NCI-H1105 treated with DMSO at 0.1 percent for 48 hours (cell line): ENCODE data around the gene CA7.

ENCODE experiments used
- DNase-seq: peaks from one replicate; lab custom pipeline; 2025; lab: John Stamatoyannopoulos, UW

Gene CA7

GRCh38 chr16:66844342-66845079 is at the start of gene CA7:
CA7 (plus strand) TSS chr16:66844414; CDS start chr16:66844488, 74 bp downstream.
- no peak for DNase-seq

- DNase-seq, result no peak
Observed at GRCh38 chr16:66798161-66798560, 46.1 kb upstream of the CA7 start.

DNA sequence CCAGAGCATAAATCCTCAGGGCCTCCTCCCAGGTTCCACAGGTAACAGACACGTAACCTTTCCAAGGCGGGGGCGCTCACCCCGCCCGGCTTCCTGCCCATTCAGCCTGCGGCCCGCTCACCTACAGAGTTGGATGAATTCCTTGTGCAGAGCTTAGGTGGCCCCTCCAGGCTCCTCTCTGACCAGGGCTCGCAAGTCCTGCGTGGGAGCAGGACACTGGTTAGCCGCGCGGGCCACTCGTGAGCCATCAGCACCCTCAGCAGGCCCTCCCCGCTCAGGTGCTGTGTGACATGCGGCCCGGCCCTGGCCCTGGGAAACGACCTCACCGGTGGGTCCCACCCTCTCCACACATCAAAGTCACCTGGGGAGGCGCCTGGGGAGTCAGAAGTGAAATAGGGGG is 43.4 kb upstream of the CA7 start:
- no peak for DNase-seq

- no peak for DNase-seq
Observed at GRCh38 chr16:66801320-66802105, 42.7 kb upstream of the CA7 start, which contains the start of gene TERB1. TERB1 (minus strand) TSS chr16:66801584; CDS start chr16:66796798, 4,786 bp downstream.

DNA sequence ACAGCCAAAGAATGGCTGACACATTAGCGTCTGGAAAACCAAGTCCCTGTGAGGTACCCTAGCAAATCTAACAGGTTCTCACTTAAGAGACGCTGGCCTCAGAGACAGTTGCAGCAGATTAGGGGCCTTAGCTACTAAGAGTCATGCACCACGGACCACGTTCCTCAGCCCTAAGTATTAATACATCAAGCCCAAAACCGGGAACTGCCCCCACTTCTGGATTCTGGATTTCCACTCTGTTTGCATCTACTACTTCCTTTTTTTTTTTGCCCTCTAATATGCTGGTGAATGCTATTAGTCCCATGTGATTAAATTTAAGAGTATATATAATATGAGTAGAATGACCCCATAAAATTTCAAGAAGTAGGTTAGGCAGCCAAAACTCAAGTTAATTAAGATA is 42.1 kb upstream of the CA7 start:
- DNase-seq, result no peak

- no peak for DNase-seq
Observed at GRCh38 chr16:66809765-66810164, 34.4 kb upstream of the CA7 start.

DNA sequence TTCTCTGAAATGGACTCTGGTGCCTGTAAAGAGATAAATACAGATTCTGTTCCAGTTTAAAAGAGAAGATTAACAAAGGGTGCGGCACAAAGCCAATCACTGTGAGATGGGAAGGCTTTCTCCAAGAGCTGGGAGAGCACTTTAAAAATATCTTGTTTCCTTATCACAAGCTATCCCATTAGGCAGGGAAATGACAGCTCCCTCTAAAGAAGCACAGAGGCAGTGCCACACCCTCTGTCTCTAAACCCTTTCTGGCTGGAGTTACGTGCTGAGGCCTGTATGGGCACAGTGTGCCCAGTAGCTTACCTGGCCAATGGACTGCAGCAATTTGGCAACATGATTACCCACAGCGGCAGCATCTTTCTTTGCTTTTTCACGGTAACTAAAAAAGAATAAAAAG is 33.8 kb upstream of the CA7 start:
- DNase-seq, result no peak

DNA sequence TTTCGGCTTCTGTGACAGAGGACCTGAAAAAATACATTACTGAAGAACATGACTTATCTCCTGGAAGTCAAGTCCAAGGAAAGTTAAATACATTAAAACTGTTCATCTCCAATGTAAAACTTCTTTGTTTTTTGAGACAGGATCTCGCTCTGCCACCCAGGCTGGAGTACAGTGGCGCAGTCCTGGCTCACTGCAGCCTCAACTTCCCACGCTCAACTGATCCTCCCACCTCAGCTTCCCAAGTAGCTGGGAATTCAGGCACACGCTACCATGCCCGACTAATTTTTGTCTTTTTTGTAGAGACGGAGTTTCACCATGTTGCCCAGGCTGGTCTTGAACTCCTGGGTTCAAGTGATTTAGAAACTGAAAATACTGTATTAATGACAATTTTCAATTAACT is 33.2 kb upstream of the CA7 start:
- DNase-seq, result no peak

GRCh38 chr16:66814734-66815133 is 29.5 kb upstream of the CA7 start:
- no peak for DNase-seq

DNA sequence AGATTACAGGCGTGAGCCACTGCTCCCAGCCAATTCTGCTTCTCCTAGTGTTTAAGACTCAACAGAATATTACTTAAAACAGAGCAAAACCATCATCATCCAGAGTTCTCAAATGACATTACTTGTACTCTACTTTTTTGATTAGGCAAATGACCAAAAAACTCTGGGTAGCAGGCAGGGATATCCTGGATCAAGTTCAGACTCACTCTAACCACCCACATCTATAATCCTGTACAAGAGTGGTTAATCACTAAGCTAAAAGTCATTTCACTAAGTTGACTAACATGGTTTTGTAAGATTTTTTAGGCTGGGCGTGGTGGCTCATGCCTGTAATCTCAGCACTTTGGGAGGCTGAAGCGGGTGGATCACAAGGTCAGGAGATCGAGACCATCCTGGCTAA is 20.2 kb upstream of the CA7 start:
- DNase-seq, result no peak

DNA sequence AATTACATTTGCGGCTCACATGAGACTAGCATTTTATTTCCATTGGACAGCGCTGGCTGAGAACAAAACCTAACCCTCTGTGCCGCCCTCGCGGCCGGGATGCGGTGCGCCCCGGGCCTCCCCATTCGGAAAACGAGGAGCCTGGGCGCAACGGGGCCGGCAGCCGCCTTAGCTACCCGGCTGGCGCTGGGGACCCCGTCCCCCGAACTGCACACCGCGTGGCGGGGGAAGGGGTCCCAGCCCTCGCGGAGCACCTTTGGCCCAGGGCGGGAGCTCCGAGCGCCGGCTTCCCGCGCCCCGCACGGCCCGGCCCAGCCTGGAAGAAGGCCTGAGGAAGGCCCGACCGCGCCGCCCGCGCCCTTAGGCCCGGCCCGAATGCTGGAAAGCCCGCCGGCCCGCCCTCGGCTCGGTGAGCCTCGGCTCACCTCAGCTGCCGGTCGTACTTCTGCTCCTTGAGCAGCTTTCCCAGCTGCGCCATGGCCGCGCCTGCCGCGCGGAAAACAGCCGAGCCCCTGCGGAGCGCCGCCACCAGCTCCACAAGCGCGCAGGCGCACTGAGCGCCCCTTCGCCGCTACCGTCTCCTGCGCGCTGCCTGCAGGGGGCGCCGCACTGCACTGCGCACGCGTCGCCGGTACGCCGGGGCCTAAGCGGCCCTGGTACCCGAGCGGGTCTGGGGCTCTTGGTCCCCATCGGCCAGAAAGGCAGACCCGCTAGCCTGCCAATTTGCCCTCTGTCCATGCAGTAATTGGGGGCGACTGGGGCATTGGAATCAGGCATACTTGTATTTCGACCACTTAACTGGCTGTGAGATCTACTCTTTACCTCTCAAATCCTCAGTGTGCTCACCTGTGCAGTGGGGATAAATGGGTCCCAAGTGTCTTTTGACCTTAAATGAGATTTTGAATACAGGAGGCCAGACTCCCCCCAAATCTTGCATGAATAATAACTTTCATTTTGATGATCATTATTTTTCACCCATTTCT is 13.5 kb upstream of the CA7 start, which contains the start of gene NAE1:
Gene NAE1, minus strand, starts transcription at position 555 of the 983 bp plus-strand sequence. Its CDS starts 77 bp downstream, at position 478.
- DNase-seq, result peak; percentile 73

DNA sequence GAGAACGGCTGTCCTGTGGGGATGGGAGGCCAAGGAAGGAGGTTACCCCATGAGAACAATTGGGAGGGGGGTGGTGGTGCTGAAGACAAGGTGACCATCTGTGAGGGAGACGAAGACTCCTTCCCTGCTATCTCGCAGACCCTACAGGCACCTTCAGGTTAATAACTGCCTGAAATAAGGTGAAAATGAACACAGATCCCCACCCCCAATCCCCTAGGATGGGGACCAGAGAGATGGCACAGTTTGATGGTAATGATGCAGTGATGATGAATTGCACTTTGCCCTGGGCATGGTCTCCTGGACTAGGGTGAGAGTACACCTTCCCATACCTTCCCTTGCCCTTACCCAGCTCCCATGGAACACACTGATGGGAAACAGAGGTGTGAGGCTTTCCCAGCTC is 12.0 kb upstream of the CA7 start:
- DNase-seq, result no peak

- DNase-seq, result no peak
Observed at GRCh38 chr16:66832661-66833305, 11.4 kb upstream of the CA7 start.

DNA sequence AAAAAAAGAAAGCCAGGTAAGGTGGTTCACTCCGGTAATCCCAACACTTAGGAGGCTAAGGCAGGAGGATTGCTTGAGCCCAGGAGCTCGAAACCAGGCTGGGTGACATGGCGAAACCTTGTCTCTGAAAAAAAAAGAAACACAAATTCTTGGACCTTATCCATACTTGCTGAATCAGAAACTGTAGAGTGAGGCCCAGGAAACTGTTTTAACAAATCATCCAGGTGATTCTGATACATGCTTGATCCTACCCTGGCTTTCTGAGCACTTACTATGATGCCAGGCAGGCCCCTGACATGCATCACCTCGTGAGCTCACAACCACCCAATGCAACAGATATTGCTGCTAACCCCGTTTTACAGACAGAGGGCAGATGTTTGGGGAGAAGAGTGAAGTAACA is 9.5 kb upstream of the CA7 start:
- no peak for DNase-seq

- no peak for DNase-seq
Observed at GRCh38 chr16:66840883-66841282, 3.3 kb upstream of the CA7 start.

- no peak for DNase-seq
Observed at GRCh38 chr16:66841366-66841765, 2.8 kb upstream of the CA7 start.

GRCh38 chr16:66842765-66843164 is 1.4 kb upstream of the CA7 start:
- DNase-seq, result no peak

DNA sequence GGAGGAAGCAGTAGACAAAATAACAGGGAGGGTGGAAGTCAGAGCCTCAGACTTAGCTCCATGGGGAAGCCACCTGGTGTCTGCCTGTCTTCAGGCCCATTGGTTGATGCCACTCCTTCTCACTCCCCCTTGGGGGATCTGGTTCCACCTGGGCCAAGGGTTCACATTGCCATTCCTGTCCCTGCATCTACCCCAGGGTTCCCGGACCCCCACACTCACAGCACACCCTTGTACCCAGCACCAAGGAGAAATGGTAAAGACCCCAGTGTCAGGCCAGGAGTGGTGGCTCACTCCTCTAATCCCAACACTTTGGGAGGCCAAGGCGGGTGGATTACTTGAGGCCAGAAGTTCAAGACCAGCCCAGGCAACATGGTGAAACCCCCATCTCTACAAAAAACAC is 1.0 kb upstream of the CA7 start:
- DNase-seq, result no peak

- no peak for DNase-seq
Observed at GRCh38 chr16:66844009-66844341, 239 bp upstream of the CA7 start.

DNA sequence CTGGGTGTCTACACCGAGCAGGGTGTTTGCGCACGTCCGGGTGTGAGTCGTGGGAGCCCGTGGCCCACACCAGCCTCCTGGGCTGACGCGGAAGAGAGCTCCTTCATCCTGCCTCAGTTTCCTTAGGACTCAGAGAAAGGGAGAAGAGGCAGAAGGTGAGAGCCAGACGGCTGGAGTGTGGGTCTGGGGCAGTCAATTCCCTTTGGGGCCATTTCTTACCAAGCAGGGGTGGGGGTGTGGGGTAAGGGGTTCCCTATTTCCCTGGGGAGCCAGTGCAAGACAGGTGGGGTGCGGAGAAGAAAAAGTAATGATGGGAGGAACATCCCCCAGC is 831 bp downstream of the CA7 start:
- DNase-seq, result no peak

- DNase-seq, result no peak
Observed at GRCh38 chr16:66845791-66846221, 1.6 kb downstream of the CA7 start.

DNA sequence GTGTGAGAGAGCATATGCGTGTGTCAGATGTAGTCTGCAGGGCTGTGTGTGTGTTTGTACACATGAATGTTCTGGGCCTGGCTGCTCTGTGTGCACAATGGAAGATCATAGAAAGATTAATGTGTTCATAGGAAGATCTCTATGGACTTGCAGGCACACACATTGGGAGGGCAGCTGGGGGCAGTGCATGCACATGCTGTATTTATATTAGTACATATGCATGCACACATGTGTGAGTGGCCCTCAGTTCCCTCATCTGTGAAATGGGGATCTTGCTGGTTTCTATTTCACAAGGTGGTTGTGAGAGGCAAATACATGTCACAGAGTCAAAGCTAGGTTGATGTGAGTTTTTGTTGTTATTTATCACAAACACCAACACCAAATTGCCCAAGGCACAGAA is 2.1 kb downstream of the CA7 start:
- DNase-seq, result no peak
